CD14-positive monocyte (primary cell): ENCODE results near the gene PDIA6. TPM values are rescaled to one million over a fixed set of nuclear protein-coding genes. Genes with fewer than 3 reads are reported as not detected.

Experiments used
- DNase-seq, 3 donors: peaks; one replicate each; pipeline ENCODE4 v3.0.0-alpha.2; 2011 to 2022
- H2AFZ ChIP-seq: 2 replicates; pipeline ENCODE4 v1.6.0; 2012; ENCODE audit warnings: mild to moderate bottlenecking, low read depth, low read length, inconsistent platforms; ENCODE audit not compliant: insufficient read depth, poor library complexity, severe bottlenecking
- H3K27ac ChIP-seq, 2 donors: 1 replicate in 1 of 2; 2 replicates in 1 of 2; pipeline ENCODE4 v1.5.1; 2012 to 2013; ENCODE audit warnings: low read length in 2 of 2, control low read depth in 1 of 2, inconsistent platforms in 1 of 2, low read depth in 1 of 2, mild to moderate bottlenecking in 1 of 2
- H3K27me3 ChIP-seq, 2 donors: one replicate each; pipeline versions ENCODE4 v1.6.0 to v1.6.1; 2011 to 2013; ENCODE audit warnings: low read length in 2 of 2; ENCODE audit not compliant: control insufficient read depth in 2 of 2, insufficient read depth in 2 of 2
- H3K36me3 ChIP-seq, 2 donors: replicated peaks in 1 of 2; 1 replicate in 1 of 2; 2 replicates in 1 of 2; pipeline versions ENCODE4 v1.5.1 to v1.6.1; 2012 to 2013; ENCODE audit warnings: low read length in 2 of 2, control low read depth in 1 of 2, inconsistent platforms in 1 of 2, mild to moderate bottlenecking in 1 of 2; ENCODE audit not compliant: insufficient read depth in 2 of 2, control insufficient read depth in 1 of 2
- H3K4me1 ChIP-seq, 2 donors: 1 replicate in 1 of 2; 2 replicates in 1 of 2; pipeline versions ENCODE4 v1.5.1 to v1.6.1; 2012 to 2013; ENCODE audit warnings: low read length in 2 of 2, control low read depth in 1 of 2, inconsistent platforms in 1 of 2, mild to moderate bottlenecking in 1 of 2, moderate library complexity in 1 of 2; ENCODE audit not compliant: insufficient read depth in 2 of 2, control insufficient read depth in 1 of 2
- H3K4me2 ChIP-seq: replicated peaks from 2 replicates; pipeline ENCODE3; 2012; ENCODE audit warnings: low read length, moderate library complexity, mild to moderate bottlenecking; ENCODE audit not compliant: poor library complexity, severe bottlenecking; ENCODE audit errors: extremely low read depth
- H3K4me3 ChIP-seq, 3 experiments: fragments of 200-600 bp in 1 of 3; sonication (generic) in 1 of 3; replicated peaks in 1 of 3; 1 replicate in 2 of 3; 2 replicates in 1 of 3; pipeline ENCODE4 v1.5.1; 2011 to 2013; ENCODE audit warnings: low read length in 3 of 3, mild to moderate bottlenecking in 3 of 3, control low read depth in 2 of 3, low read depth in 2 of 3, inconsistent platforms in 1 of 3, moderate library complexity in 1 of 3
- H3K79me2 ChIP-seq: 2 replicates; pipeline ENCODE4 v1.6.0; 2012; ENCODE audit warnings: mild to moderate bottlenecking, control low read depth, inconsistent platforms, low read length, moderate library complexity; ENCODE audit not compliant: insufficient read depth
- H3K9ac ChIP-seq: 2 replicates; pipeline ENCODE4 v1.6.0; 2017; ENCODE audit warnings: low read length, mild to moderate bottlenecking; ENCODE audit not compliant: insufficient read depth, poor library complexity, severe bottlenecking
- H3K9me3 ChIP-seq, 2 donors: replicated peaks in 1 of 2; 1 replicate in 1 of 2; 2 replicates in 1 of 2; pipeline versions ENCODE4 v1.5.1 to v1.6.1; 2012 to 2013; ENCODE audit warnings: low read length in 2 of 2, control low read depth in 1 of 2; ENCODE audit not compliant: control insufficient read depth in 1 of 2, insufficient read depth in 1 of 2
- H4K20me1 ChIP-seq: 2 replicates; pipeline ENCODE4 v1.6.0; 2012; ENCODE audit warnings: mild to moderate bottlenecking, low read length, control low read depth, moderate library complexity; ENCODE audit not compliant: insufficient read depth
- H3K27ac Mint-ChIP-seq, 7 donors: one replicate each; pipeline ENCODE4 v1.8.0; 2020; ENCODE audit warnings: mild to moderate bottlenecking in 7 of 7, mixed read lengths in 7 of 7, moderate library complexity in 6 of 7, inconsistent platforms in 2 of 7
- H3K27me3 Mint-ChIP-seq, 3 donors: one replicate each; pipeline ENCODE4 v1.8.0; 2021 to 2022; ENCODE audit warnings: low read depth in 3 of 3, mild to moderate bottlenecking in 3 of 3, mixed read lengths in 3 of 3, moderate library complexity in 3 of 3, inconsistent platforms in 1 of 3
- H3K36me3 Mint-ChIP-seq, 2 donors: one replicate each; pipeline ENCODE4 v1.8.0; 2020; ENCODE audit warnings: mixed read lengths in 2 of 2, inconsistent platforms in 1 of 2, mild to moderate bottlenecking in 1 of 2
- H3K4me1 Mint-ChIP-seq: one replicate; pipeline ENCODE4 v1.8.0; 2020; ENCODE audit warnings: mild to moderate bottlenecking, mixed read lengths
- H3K4me3 Mint-ChIP-seq, 2 donors: one replicate each; pipeline ENCODE4 v1.8.0; 2020; ENCODE audit warnings: mild to moderate bottlenecking in 2 of 2, mixed read lengths in 2 of 2, moderate library complexity in 1 of 2
- H3K9me3 Mint-ChIP-seq, 7 donors: one replicate each; pipeline ENCODE4 v1.8.0; 2020 to 2022; ENCODE audit warnings: mixed read lengths in 7 of 7, mild to moderate bottlenecking in 6 of 7, moderate library complexity in 6 of 7, inconsistent platforms in 2 of 7
- WGBS: methylation state at CpG from one replicate; pipeline ENCODE4 v1.1.5; 2013; ENCODE audit warnings: missing lambda C conversion rate; ENCODE audit not compliant: insufficient coverage; 5-methylcytosine and 5-hydroxymethylcytosine counted together
- intact Hi-C, 2 donors: fragments of 100-400 bp; cut with micrococcal nuclease; formaldehyde crosslinking; loops; one replicate each; pipeline versions ENCODE4 v1.15.0 to v1.15.1; 2023
- polyA plus RNA-seq, 3 donors: library from polyadenylated mRNA; depleted of rRNA in 1 of 3; unstranded in 2 of 3; stranded (reverse) in 1 of 3; fragments of 300-500 nt in 2 of 3; fragments of >200 nt in 1 of 3; fragmentation: Illumina TruSeq in 2 of 3; gene quantifications; 1 replicate in 2 of 3; 2 replicates in 1 of 3; pipeline ENCODE4 v1.2.3, GENCODE V29; 2012 to 2021
- TF ChIP-seq, protein P1 (sequence below): fragments of 200-600 bp; IDR thresholded peaks from one replicate; pipeline ENCODE4 v1.8.0; 2022; ENCODE audit warnings: antibody characterized with exemption, mild to moderate bottlenecking

PDIA6 gene
- polyA plus RNA-seq, 3 donors: 49.8 to 187 (median 166) TPM

DNA sequence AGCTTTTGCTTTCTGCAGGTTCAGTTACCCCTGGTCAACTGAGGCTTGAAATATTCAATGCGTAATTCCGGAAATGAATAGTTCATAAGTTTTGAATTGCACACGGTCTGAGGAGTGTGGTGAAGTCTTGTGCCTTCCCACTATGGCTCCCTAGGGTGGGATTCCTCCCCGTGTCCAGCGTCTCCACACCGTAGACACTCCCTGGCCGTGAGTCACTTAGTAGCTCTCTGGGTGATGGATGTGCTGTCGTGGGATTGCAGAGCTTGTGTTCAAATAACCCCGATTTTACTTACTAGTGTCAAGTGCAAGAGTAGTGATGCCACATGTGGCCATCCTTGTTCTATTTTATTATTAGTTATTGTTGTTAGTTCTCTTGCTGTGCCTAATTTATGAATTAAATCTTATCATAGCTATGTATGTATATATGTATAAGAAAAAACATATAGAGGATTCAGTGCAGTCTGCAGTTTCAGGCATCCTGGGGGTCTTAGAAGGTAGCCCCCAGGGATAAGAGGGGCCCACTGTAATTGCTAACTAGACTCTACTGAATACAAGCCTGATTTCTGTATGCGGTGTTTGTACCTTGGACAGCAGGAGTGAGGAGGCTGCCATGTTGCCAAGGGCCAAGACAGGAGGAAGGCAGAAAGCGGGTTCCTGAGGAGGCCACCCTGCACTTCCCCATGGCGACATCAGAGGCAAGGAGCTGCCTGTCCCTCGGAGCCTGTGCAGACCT lies 47.7 kb upstream of the PDIA6 start:
- H3K4me2 ChIP-seq: no peak overlapping the region
- peaks cover 12 to 28% (median 22%) of the 10 kb centered on the region in 3 donors for H3K27me3 Mint-ChIP-seq
- DNase-seq: no peak
- H3K4me1 ChIP-seq: peaks cover 14 to 17% of the 10 kb centered on the region in 2 donors
- H3K9me3 Mint-ChIP-seq: peaks cover 0 to 3% (median 0%) of the 10 kb centered on the region in 7 donors
- no peak overlapping the region for H3K27ac ChIP-seq
- no peaks in the 10 kb centered on the region for H4K20me1 ChIP-seq
- H3K27ac Mint-ChIP-seq: peak overlapping the region in 1 of 7 donors; percentile 70
- TF ChIP-seq, protein P1, sequence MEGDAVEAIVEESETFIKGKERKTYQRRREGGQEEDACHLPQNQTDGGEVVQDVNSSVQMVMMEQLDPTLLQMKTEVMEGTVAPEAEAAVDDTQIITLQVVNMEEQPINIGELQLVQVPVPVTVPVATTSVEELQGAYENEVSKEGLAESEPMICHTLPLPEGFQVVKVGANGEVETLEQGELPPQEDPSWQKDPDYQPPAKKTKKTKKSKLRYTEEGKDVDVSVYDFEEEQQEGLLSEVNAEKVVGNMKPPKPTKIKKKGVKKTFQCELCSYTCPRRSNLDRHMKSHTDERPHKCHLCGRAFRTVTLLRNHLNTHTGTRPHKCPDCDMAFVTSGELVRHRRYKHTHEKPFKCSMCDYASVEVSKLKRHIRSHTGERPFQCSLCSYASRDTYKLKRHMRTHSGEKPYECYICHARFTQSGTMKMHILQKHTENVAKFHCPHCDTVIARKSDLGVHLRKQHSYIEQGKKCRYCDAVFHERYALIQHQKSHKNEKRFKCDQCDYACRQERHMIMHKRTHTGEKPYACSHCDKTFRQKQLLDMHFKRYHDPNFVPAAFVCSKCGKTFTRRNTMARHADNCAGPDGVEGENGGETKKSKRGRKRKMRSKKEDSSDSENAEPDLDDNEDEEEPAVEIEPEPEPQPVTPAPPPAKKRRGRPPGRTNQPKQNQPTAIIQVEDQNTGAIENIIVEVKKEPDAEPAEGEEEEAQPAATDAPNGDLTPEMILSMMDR: no peak
- H3K27me3 ChIP-seq: peaks cover 0 to 6% of the 10 kb centered on the region in 2 donors
- WGBS: 90% methylated on average over 11 of the region's 13 CpGs
- H3K4me3 Mint-ChIP-seq: no peak overlapping the region
- H2AFZ ChIP-seq: no peak overlapping the region
- H3K36me3 ChIP-seq: no peaks in the 10 kb centered on the region
- H3K4me1 Mint-ChIP-seq: peaks cover 26% of the 10 kb centered on the region
- no peak overlapping the region for H3K4me3 ChIP-seq
- intact Hi-C loops: no loop called here
- H3K9me3 ChIP-seq: no peaks in the 10 kb centered on the region
- no peaks in the 10 kb centered on the region for H3K36me3 Mint-ChIP-seq
- H3K79me2 ChIP-seq: no peaks in the 10 kb centered on the region
- H3K9ac ChIP-seq: no peak overlapping the region

DNA sequence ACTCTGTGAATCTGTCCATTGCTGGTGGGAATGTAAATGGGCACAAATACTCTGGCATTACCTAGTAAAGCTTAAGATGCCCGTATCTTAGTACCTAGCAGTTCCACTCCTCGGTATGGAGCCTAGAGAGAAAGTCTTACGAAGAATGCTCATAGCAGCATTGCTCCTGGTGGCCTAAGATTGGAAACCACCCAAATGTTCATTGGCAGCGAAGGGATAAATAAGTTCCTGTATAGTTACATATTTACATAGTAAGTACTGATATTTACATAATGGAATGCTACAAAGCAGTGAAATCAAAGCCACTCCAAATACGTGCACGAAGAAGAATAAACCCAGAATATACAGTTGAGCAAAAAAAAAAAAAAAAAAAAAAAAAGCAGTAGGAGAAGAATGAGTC lies 46.7 kb upstream of the PDIA6 start:
- no peak overlapping the region for H3K4me3 Mint-ChIP-seq
- no peaks in the 10 kb centered on the region for H3K36me3 Mint-ChIP-seq
- no peak overlapping the region for H3K4me3 ChIP-seq
- H2AFZ ChIP-seq: no peak overlapping the region
- no peak overlapping the region for H3K27ac Mint-ChIP-seq
- H3K4me1 Mint-ChIP-seq: peaks cover 23% of the 10 kb centered on the region
- 81% methylated on average over 2 of the region's 6 CpGs for WGBS
- no peaks in the 10 kb centered on the region for H3K79me2 ChIP-seq
- TF ChIP-seq, protein P1: no peak
- H3K36me3 ChIP-seq: no peaks in the 10 kb centered on the region
- peaks cover 0 to 6% of the 10 kb centered on the region in 2 donors for H3K27me3 ChIP-seq
- H4K20me1 ChIP-seq: no peaks in the 10 kb centered on the region
- intact Hi-C loops: no loop called here
- H3K4me1 ChIP-seq: peaks cover 5 to 7% of the 10 kb centered on the region in 2 donors
- peaks cover 13 to 24% (median 20%) of the 10 kb centered on the region in 3 donors for H3K27me3 Mint-ChIP-seq
- H3K27ac ChIP-seq: no peak overlapping the region
- DNase-seq: no peak
- H3K9ac ChIP-seq: no peak overlapping the region
- H3K9me3 ChIP-seq: no peaks in the 10 kb centered on the region
- H3K9me3 Mint-ChIP-seq: peaks cover 0 to 3% (median 0%) of the 10 kb centered on the region in 7 donors
- H3K4me2 ChIP-seq: no peak overlapping the region
